ENCODE results near the gene RAD51D. TPM values are rescaled to one million over a fixed set of nuclear protein-coding genes. Genes with fewer than 3 reads are reported as not detected.
"Not testable (repeated sequence)": the region's sequence is repeated elsewhere in the genome, so short reads cannot be mapped to it uniquely, and the experiment has no call there.

The RAD51D gene
- polyA plus RNA-seq, 1 donor from 2014 or later = 19.0 TPM

- H3K9me2 ChIP-seq (ENCODE audit: insufficient read depth, low read length) = no peaks in the 10 kb centered on the region
- no peaks in the 10 kb centered on the region for H3K79me2 ChIP-seq (replicated peaks; ENCODE audit: insufficient read depth, low read length)
- no peaks in the 10 kb centered on the region for H3K36me3 ChIP-seq (ENCODE audit: insufficient read depth, low read length)
- H2AFZ ChIP-seq (ENCODE audit: low read depth, low read length) = no peak overlapping the region
- TF ChIP-seq MXI1 (conservative IDR thresholded peaks at IDR 0.05; ENCODE audit: poor library complexity, severe bottlenecking) = no peak
- TF ChIP-seq POLR2AphosphoS5 (IDR thresholded peaks at IDR 0.05) = no peak
- TF ChIP-seq, protein P1, sequence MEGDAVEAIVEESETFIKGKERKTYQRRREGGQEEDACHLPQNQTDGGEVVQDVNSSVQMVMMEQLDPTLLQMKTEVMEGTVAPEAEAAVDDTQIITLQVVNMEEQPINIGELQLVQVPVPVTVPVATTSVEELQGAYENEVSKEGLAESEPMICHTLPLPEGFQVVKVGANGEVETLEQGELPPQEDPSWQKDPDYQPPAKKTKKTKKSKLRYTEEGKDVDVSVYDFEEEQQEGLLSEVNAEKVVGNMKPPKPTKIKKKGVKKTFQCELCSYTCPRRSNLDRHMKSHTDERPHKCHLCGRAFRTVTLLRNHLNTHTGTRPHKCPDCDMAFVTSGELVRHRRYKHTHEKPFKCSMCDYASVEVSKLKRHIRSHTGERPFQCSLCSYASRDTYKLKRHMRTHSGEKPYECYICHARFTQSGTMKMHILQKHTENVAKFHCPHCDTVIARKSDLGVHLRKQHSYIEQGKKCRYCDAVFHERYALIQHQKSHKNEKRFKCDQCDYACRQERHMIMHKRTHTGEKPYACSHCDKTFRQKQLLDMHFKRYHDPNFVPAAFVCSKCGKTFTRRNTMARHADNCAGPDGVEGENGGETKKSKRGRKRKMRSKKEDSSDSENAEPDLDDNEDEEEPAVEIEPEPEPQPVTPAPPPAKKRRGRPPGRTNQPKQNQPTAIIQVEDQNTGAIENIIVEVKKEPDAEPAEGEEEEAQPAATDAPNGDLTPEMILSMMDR (IDR thresholded peaks at IDR 0.05; ENCODE audit: poor library complexity, severe bottlenecking) = no peak
- TF ChIP-seq EP300 (conservative IDR thresholded peaks at IDR 0.05; ENCODE audit: poor library complexity, severe bottlenecking) = no peak
- no peak for TF ChIP-seq RAD21 (conservative IDR thresholded peaks at IDR 0.05)
- TF ChIP-seq SMC3 (conservative IDR thresholded peaks at IDR 0.05; ENCODE audit: poor library complexity) = no peak
- TF ChIP-seq EZH2 (IDR thresholded peaks at IDR 0.05; ENCODE audit: borderline replicate concordance, insufficient read depth, low read length, poor library complexity, severe bottlenecking) = no peak
- TF ChIP-seq TAF1 (IDR thresholded peaks at IDR 0.05; ENCODE audit: low read depth) = no peak
- TF ChIP-seq REST (IDR thresholded peaks at IDR 0.05; ENCODE audit: borderline replicate concordance) = no peak
- no peak overlapping the region for H3K4me3 ChIP-seq (ENCODE audit: low read length)
- no peaks in the 10 kb centered on the region for H3K9me3 ChIP-seq (ENCODE audit: low read length)
- H3K9ac ChIP-seq (ENCODE audit: low read length) = no peak overlapping the region
- H3K27ac ChIP-seq (ENCODE audit: low read length) = no peak overlapping the region
- no peaks in the 10 kb centered on the region for H3K27me3 ChIP-seq (ENCODE audit: insufficient read depth, low read depth, low read length)
- no peak overlapping the region for H3K4me2 ChIP-seq (ENCODE audit: low read length)
- no peaks in the 10 kb centered on the region for H3F3A ChIP-seq (ENCODE audit: insufficient read depth, low read length, poor library complexity, severe bottlenecking)
- no peaks in the 10 kb centered on the region for H4K20me1 ChIP-seq (ENCODE audit: insufficient read depth)
Observed at GRCh38 chr17:35094902-35095301, 24.8 kb downstream of the RAD51D start.

DNA sequence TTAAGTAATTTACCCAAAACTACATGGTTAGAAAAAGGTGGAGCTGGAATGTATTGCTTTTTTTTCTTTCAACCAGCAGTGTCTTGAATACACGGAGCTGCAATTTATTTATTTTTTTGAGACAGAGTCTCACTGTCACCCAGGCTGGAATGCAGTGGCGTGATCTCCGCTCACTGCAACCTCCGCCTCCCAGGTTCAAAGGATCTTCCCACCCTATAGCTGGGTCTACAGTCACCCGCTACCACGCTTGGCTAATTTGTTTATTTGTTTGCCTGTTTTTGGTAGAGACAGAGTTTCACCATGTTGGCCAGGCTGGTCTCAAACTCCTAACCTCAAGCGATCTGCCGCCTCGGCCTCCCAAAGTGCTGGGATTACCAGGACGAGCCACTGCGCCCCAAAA is 29.0 kb downstream of the RAD51D start:
- not testable (repeated sequence) for H3K4me2 ChIP-seq (ENCODE audit: low read length); H4K20me1 ChIP-seq (ENCODE audit: insufficient read depth); H3F3A ChIP-seq (ENCODE audit: insufficient read depth, low read length, poor library complexity, severe bottlenecking); H3K27me3 ChIP-seq (ENCODE audit: insufficient read depth, low read depth, low read length); H2AFZ ChIP-seq (ENCODE audit: low read depth, low read length); H3K9ac ChIP-seq (ENCODE audit: low read length); H3K4me3 ChIP-seq (ENCODE audit: low read length); H3K36me3 ChIP-seq (ENCODE audit: insufficient read depth, low read length); H3K9me3 ChIP-seq (ENCODE audit: low read length); H3K9me2 ChIP-seq (ENCODE audit: insufficient read depth, low read length); H3K27ac ChIP-seq (ENCODE audit: low read length)
- H3K79me2 ChIP-seq (replicated peaks; ENCODE audit: insufficient read depth, low read length) = peaks cover 12% of the 10 kb centered on the region

All from neural cell (in vitro differentiated cells).